Neural crest cell (in vitro differentiated cells): ENCODE measurements around the gene ZNF787. TPM values are rescaled to one million over a fixed set of nuclear protein-coding genes. Genes with fewer than 3 reads are reported as not detected.

Experiments
- DNase-seq: peaks from one replicate; pipeline ENCODE4 v3.0.0; 2021; ENCODE audit warnings: low read depth, mixed read lengths, low spot score
- H3K27ac Mint-ChIP-seq: one replicate; pipeline ENCODE4 v1.8.0; 2021; ENCODE audit warnings: mild to moderate bottlenecking, mixed read lengths; ENCODE audit not compliant: unreplicated experiment
- H3K27me3 Mint-ChIP-seq: 2 replicates; pipeline ENCODE4 v1.8.0; 2021; ENCODE audit warnings: low read depth, mild to moderate bottlenecking, mixed read lengths
- H3K36me3 Mint-ChIP-seq: 2 replicates; pipeline ENCODE4 v1.8.0; 2021; ENCODE audit warnings: low read depth, mild to moderate bottlenecking, mixed read lengths
- H3K4me1 Mint-ChIP-seq: 2 replicates; pipeline ENCODE4 v1.8.0; 2021; ENCODE audit warnings: mixed read lengths
- H3K4me3 Mint-ChIP-seq: one replicate; pipeline ENCODE4 v1.8.0; 2021; ENCODE audit warnings: mild to moderate bottlenecking, mixed read lengths
- H3K9me3 Mint-ChIP-seq: 2 replicates; pipeline ENCODE4 v1.8.0; 2021; ENCODE audit warnings: mixed read lengths
- CTCF ChIP-seq: fragments of 200-600 bp; sonication (generic); conservative IDR thresholded peaks from 2 replicates; pipeline ENCODE4 v1.5.0; 2021; ENCODE audit warnings: antibody characterized with exemption, mild to moderate bottlenecking
- total RNA-seq: library from RNA; stranded (reverse); gene quantifications from 2 replicates; pipeline ENCODE4 v1.2.1, GENCODE V29; 2021

The ZNF787 gene
- total RNA-seq, 1 donor from 2014 or later = 48.1 TPM

- H3K27ac Mint-ChIP-seq = no peak overlapping the region
- no peak overlapping the region for H3K4me3 Mint-ChIP-seq
- H3K27me3 Mint-ChIP-seq = no peaks in the 10 kb centered on the region
- H3K9me3 Mint-ChIP-seq = peaks cover 9% of the 10 kb centered on the region
- no peak for DNase-seq
- peaks cover 31% of the 10 kb centered on the region for H3K36me3 Mint-ChIP-seq
- H3K4me1 Mint-ChIP-seq = no peaks in the 10 kb centered on the region
- TF ChIP-seq CTCF = no peak
These were observed 23.3 kb downstream of the ZNF787 start for GRCh38 chr19:56097776-56098175.

- Mint-ChIP-seq H3K27ac (no peak overlapping the region), H3K4me3 (no peak overlapping the region), H3K9me3 (peaks cover 11% of the 10 kb centered on the region), H3K36me3 (peaks cover 34% of the 10 kb centered on the region), H3K27me3 (no peaks in the 10 kb centered on the region), H3K4me1 (no peaks in the 10 kb centered on the region)
- TF ChIP-seq CTCF = no peak
- DNase-seq = no peak
These were observed 23.8 kb downstream of the ZNF787 start for GRCh38 chr19:56097306-56097705.

GRCh38 chr19:56096665-56097064 is 24.4 kb downstream of the ZNF787 start:
- Mint-ChIP-seq H3K9me3 (peaks cover 11% of the 10 kb centered on the region), H3K27ac (no peak overlapping the region), H3K4me1 (no peaks in the 10 kb centered on the region), H3K36me3 (peaks cover 34% of the 10 kb centered on the region), H3K27me3 (no peaks in the 10 kb centered on the region), H3K4me3 (no peak overlapping the region)
- no peak for DNase-seq
- no peak for TF ChIP-seq CTCF

GRCh38 chr19:56094449-56094848 is 26.6 kb downstream of the ZNF787 start:
- peaks cover 11% of the 10 kb centered on the region for H3K9me3 Mint-ChIP-seq
- no peak overlapping the region for H3K27ac Mint-ChIP-seq
- peaks cover 33% of the 10 kb centered on the region for H3K36me3 Mint-ChIP-seq
- TF ChIP-seq CTCF = no peak
- H3K27me3 Mint-ChIP-seq = no peaks in the 10 kb centered on the region
- H3K4me3 Mint-ChIP-seq = no peak overlapping the region
- no peak for DNase-seq
- H3K4me1 Mint-ChIP-seq = peaks cover 10% of the 10 kb centered on the region

- Mint-ChIP-seq H3K4me3 (no peak overlapping the region), H3K4me1 (peaks cover 10% of the 10 kb centered on the region), H3K36me3 (peaks cover 36% of the 10 kb centered on the region), H3K27me3 (no peaks in the 10 kb centered on the region), H3K9me3 (peaks cover 11% of the 10 kb centered on the region), H3K27ac (no peak overlapping the region)
- no peak for DNase-seq
- no peak for TF ChIP-seq CTCF
These were observed 28.1 kb downstream of the ZNF787 start for GRCh38 chr19:56092685-56093631.
